GM23248 (cell line): ENCODE results near the gene TEPSIN.

Source experiments
- EZH2 ChIP-seq: fragments of 200-600 bp; sonication (generic); IDR thresholded peaks from 2 replicates; pipeline ENCODE4 v1.6.1; 2018; ENCODE audit warnings: antibody characterized with exemption, mild to moderate bottlenecking; ENCODE audit not compliant: insufficient read depth, poor library complexity, severe bottlenecking
- EZH2phosphoT487 ChIP-seq: fragments of 200-600 bp; sonication (generic); IDR thresholded peaks from 2 replicates; pipeline ENCODE4 v1.6.1; 2018; ENCODE audit warnings: antibody characterized with exemption, moderate library complexity, mild to moderate bottlenecking, low read depth; ENCODE audit not compliant: insufficient read depth

DNA sequence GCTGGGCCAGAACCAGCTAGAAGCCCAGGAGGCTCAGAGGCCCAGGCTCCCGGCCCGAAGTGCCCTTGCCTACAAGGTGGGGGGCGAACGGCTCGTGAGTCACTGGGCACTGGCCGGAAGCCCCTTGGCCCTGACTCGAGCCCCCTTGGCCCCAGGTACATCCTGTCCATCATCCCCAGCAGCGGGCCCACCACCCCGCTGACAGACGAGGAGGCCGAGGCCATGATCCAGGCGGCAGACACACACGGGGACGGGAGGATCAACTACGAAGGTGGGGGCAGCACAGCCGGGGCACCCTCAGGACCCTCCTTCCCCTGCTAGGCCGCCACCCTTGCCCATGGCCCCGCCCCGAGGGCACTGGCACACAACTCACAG lies 57.1 kb downstream of the TEPSIN start:
- no peak for TF ChIP-seq EZH2
- TF ChIP-seq EZH2phosphoT487, result no peak
